Keratinocyte (primary cell): ENCODE results near the gene ADH5.

Experiments
- EZH2 ChIP-seq: IDR thresholded peaks from one replicate; pipeline ENCODE4 v1.6.1; 2012; ENCODE audit warnings: inconsistent platforms, mild to moderate bottlenecking, low read length, moderate library complexity
- TF ChIP-seq, protein P1 (sequence below), 3 experiments: IDR thresholded peaks in 1 of 3; conservative IDR thresholded peaks in 1 of 3; optimal IDR thresholded peaks in 1 of 3; 2 replicates in 2 of 3; 3 replicates in 1 of 3; pipeline versions ENCODE3 to v1.5.1; 2011; ENCODE audit warnings: low read length in 3 of 3, mild to moderate bottlenecking in 3 of 3, moderate library complexity in 2 of 3, control low read depth in 1 of 3, inconsistent platforms in 1 of 3; ENCODE audit not compliant: insufficient read depth in 2 of 3; ENCODE audit errors: extremely low read depth in 1 of 3

DNA sequence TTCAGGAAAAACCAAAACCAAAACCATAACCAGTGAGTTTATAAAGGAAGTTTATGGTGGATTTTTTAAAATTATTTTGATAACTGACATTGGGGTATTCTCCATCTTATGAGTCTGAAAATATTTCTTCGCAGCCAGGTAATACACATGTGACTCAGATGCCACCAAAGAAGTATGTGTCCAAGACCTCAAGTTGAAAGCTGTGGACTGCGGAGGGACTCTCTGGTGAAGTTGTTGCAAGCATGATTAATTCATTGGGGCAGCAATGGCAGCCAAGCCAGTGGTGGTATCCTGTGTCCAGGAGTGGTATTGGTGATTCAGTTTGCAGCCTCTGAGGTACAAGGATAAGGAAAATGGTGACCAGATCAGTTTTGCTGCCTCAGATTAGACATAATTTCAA is 14.0 kb upstream of the ADH5 start:
- TF ChIP-seq, protein P1, sequence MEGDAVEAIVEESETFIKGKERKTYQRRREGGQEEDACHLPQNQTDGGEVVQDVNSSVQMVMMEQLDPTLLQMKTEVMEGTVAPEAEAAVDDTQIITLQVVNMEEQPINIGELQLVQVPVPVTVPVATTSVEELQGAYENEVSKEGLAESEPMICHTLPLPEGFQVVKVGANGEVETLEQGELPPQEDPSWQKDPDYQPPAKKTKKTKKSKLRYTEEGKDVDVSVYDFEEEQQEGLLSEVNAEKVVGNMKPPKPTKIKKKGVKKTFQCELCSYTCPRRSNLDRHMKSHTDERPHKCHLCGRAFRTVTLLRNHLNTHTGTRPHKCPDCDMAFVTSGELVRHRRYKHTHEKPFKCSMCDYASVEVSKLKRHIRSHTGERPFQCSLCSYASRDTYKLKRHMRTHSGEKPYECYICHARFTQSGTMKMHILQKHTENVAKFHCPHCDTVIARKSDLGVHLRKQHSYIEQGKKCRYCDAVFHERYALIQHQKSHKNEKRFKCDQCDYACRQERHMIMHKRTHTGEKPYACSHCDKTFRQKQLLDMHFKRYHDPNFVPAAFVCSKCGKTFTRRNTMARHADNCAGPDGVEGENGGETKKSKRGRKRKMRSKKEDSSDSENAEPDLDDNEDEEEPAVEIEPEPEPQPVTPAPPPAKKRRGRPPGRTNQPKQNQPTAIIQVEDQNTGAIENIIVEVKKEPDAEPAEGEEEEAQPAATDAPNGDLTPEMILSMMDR (optimal IDR thresholded peaks at IDR 0.05 in 1 of 3, IDR thresholded peaks at IDR 0.05 in 1 of 3, conservative IDR thresholded peaks at IDR 0.05 in 1 of 3; ENCODE audit: extremely low read depth in 1 of 3, insufficient read depth in 2 of 3, low read length in 3 of 3) = no peak
- no peak for TF ChIP-seq EZH2
